ENCODE data around the gene CLRN3. TPM values are rescaled to one million over a fixed set of nuclear protein-coding genes. Genes with fewer than 3 reads are reported as not detected.

CLRN3 gene
- total and polyA plus RNA-seq, 9 of the 15 experiments (the other 6 are each of a cell fraction or from before 2014, with no cell fraction given), result not detected

DNA sequence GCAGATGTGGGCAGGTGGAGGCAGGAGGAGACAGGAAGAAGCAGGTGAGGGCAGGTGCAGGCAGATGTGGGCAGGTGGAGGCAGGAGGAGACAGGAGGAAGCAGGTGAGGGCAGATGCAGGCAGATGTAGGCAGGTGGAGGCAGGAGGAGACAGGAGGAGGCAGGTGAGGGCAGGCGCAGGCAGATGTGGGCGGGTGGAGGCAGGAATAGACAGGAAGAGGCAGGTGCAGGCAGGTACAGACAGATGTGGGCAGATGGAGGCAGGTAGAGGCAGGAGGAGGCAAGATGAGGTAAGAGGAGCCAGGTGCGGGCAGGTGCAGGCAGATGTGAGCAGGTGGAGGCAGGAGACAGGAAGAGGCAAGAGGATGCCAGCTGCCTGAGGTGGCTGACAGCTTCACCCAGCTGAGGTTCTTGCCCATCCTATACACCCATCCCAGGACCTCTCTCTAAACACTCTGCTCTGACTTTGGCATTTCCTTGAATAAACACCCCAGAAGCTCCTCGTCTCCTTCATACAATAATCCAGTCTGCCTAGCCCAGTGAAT lies 47.1 kb upstream of the CLRN3 start (continued):
- TF ChIP-seq, protein P1, sequence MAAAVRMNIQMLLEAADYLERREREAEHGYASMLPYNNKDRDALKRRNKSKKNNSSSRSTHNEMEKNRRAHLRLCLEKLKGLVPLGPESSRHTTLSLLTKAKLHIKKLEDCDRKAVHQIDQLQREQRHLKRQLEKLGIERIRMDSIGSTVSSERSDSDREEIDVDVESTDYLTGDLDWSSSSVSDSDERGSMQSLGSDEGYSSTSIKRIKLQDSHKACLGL (CRISPR knock-in tag; IDR thresholded peaks at IDR 0.05; ENCODE audit: borderline replicate concordance, poor library complexity, severe bottlenecking), result no peak
- TF ChIP-seq TEAD1 (CRISPR knock-in tag; IDR thresholded peaks at IDR 0.05) (no peak), ZFX (CRISPR knock-in tag; IDR thresholded peaks at IDR 0.05) (no peak), FOXJ3 (CRISPR knock-in tag; IDR thresholded peaks at IDR 0.05) (no peak), MCM5 (IDR thresholded peaks at IDR 0.05; ENCODE audit: low read depth) (no peak), PHTF2 (CRISPR knock-in tag; IDR thresholded peaks at IDR 0.05) (no peak), POU5F1 (IDR thresholded peaks at IDR 0.05; ENCODE audit: borderline replicate concordance, low read depth, low read length, partially characterized antibody) (no peak), CBX3 (IDR thresholded peaks at IDR 0.05; ENCODE audit: borderline replicate concordance in 1 of 2, low read length in 2 of 2) (no peak)

DNA sequence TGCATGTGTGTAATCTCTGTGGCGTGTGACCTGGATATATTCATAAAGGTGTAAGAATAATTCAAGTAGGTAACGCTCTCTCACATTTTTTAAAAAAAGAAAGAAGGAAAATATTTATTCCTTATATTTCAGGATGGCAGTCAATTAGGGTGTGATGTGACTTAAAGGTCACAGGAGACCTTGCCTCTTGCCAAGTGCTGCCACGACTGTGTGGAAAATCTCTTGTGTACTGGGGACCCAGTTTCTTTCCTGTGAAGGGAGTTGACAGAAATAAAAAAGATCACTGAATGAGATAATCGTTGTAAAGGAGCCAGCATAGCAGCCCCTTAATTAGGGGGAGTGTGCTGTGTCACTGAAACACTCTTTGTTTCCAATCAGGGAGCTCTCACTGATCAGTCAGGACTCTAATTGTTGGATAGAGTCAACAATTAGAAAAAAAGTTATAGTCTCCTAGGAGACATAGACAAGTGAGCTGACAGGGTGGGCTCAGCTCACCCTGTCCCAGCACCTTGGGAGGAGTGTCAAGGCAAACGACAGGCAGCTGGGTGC lies 45.2 kb upstream of the CLRN3 start:
- Histone ChIP-seq H3K79me2 (ENCODE audit: control insufficient read depth, insufficient read depth, low read length) (no peaks in the 10 kb centered on the region), H3K4me2 (ENCODE audit: insufficient read depth, low read length) (no peak overlapping the region), H3K27me3 (ENCODE audit: control insufficient read depth in 2 of 2, insufficient read depth in 2 of 2, low read length in 2 of 2) (peaks cover 0 to 11% of the 10 kb centered on the region in 2 experiments; a peak in 2 of 5 replicates), H3K36me3 (ENCODE audit: control insufficient read depth, insufficient read depth, low read length) (no peaks in the 10 kb centered on the region), H4K20me1 (replicated peaks; ENCODE audit: control insufficient read depth, insufficient read depth, low read length) (no peaks in the 10 kb centered on the region), H3K9ac (ENCODE audit: insufficient read depth in 1 of 2, low read depth in 2 of 2, low read length in 2 of 2) (no peak overlapping the region), H3K27ac (ENCODE audit: extremely low read depth, low read depth, low read length) (no peak overlapping the region), H3K4me1 (replicated peaks in 1 of 2; ENCODE audit: control insufficient read depth in 2 of 2, insufficient read depth in 2 of 2, low read length in 2 of 2) (no peaks in the 10 kb centered on the region), H2AFZ (ENCODE audit: low read depth, low read length) (no peak overlapping the region), H3K9me1 (ENCODE audit: control insufficient read depth, insufficient read depth, low read length) (no peaks in the 10 kb centered on the region), H3K9me3 (replicated peaks; ENCODE audit: control insufficient read depth, insufficient read depth, low read depth, low read length) (no peaks in the 10 kb centered on the region), H3K4me3 (no peak overlapping the region)
- ChIA-PET CTCF (ENCODE audit: low intra/inter-chr PET ratio) (no interaction called here), POLR2A (no interaction called here)
- intact Hi-C loops (cut with micrococcal nuclease), result no loop called here
- FAIRE-seq (no peak), ATAC-seq (no peak), DNase-seq (ENCODE audit: extremely low read depth in 1 of 4, low spot score in 3 of 4) (no peak)
- in situ Hi-C loops (cut with MboI), result no loop called here
- no TSS peak for BruUV-seq (replicated peaks)
- 3% methylated on average over 5 of the region's 5 CpGs for WGBS (ENCODE audit: insufficient coverage, low coverage, missing lambda C conversion rate)
- TF ChIP-seq SIN3B (IDR thresholded peaks at IDR 0.05; ENCODE audit: low read depth) (no peak), TEAD4 (IDR thresholded peaks at IDR 0.05; ENCODE audit: low read length) (no peak), TEAD4 (CRISPR knock-in tag; IDR thresholded peaks at IDR 0.05; ENCODE audit: borderline replicate concordance) (no peak), KDM1A (IDR thresholded peaks at IDR 0.05) (no peak), GATA2 (CRISPR knock-in tag; IDR thresholded peaks at IDR 0.05) (no peak), PHTF2 (CRISPR knock-in tag; IDR thresholded peaks at IDR 0.05) (no peak), ZNF165 (CRISPR knock-in tag; IDR thresholded peaks at IDR 0.05; ENCODE audit: borderline replicate concordance) (no peak)
- TF ChIP-seq, protein P2, sequence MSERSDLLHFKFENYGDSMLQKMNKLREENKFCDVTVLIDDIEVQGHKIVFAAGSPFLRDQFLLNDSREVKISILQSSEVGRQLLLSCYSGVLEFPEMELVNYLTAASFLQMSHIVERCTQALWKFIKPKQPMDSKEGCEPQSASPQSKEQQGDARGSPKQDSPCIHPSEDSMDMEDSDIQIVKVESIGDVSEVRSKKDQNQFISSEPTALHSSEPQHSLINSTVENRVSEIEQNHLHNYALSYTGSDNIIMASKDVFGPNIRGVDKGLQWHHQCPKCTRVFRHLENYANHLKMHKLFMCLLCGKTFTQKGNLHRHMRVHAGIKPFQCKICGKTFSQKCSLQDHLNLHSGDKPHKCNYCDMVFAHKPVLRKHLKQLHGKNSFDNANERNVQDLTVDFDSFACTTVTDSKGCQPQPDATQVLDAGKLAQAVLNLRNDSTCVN (CRISPR knock-in tag; IDR thresholded peaks at IDR 0.05), result no peak
- TF ChIP-seq, protein P3, sequence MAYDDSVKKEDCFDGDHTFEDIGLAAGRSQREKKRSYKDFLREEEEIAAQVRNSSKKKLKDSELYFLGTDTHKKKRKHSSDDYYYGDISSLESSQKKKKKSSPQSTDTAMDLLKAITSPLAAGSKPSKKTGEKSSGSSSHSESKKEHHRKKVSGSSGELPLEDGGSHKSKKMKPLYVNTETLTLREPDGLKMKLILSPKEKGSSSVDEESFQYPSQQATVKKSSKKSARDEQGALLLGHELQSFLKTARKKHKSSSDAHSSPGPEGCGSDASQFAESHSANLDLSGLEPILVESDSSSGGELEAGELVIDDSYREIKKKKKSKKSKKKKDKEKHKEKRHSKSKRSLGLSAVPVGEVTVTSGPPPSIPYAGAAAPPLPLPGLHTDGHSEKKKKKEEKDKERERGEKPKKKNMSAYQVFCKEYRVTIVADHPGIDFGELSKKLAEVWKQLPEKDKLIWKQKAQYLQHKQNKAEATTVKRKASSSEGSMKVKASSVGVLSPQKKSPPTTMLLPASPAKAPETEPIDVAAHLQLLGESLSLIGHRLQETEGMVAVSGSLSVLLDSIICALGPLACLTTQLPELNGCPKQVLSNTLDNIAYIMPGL (CRISPR knock-in tag; IDR thresholded peaks at IDR 0.05), result no peak
- TF ChIP-seq, protein P4, sequence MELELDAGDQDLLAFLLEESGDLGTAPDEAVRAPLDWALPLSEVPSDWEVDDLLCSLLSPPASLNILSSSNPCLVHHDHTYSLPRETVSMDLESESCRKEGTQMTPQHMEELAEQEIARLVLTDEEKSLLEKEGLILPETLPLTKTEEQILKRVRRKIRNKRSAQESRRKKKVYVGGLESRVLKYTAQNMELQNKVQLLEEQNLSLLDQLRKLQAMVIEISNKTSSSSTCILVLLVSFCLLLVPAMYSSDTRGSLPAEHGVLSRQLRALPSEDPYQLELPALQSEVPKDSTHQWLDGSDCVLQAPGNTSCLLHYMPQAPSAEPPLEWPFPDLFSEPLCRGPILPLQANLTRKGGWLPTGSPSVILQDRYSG (tag; conservative IDR thresholded peaks at IDR 0.05; ENCODE audit: low read depth), result no peak
